SK-N-SH treated with all-trans-retinoic acid at 6 μM for 48 hours (cell line): ENCODE results near the gene RNASE11.
"Not testable (repeated sequence)": the region's sequence is repeated elsewhere in the genome, so short reads cannot be mapped to it uniquely, and the experiment has no call there.

Experiments
- ATAC-seq: fragments of 200-7000 bp; cut with Tn5 transposase; 3 replicates; pipeline ENCODE4 v1.9.1; 2020; ENCODE audit warnings: mild to moderate bottlenecking, moderate library complexity
- BACH2 ChIP-seq: fragments of 250-450 bp; sonication (Bioruptor Pico); IDR thresholded peaks from 2 replicates; pipeline ENCODE4 v1.9.0; 2021; ENCODE audit warnings: mild to moderate bottlenecking, borderline replicate concordance
- CREB5 ChIP-seq: fragments of 250-450 bp; sonication (Bioruptor Pico); IDR thresholded peaks from 2 replicates; pipeline ENCODE4 v1.5.1; 2020; ENCODE audit warnings: low read depth, mild to moderate bottlenecking, moderate library complexity
- CSDC2 ChIP-seq: fragments of 250-450 bp; sonication (Bioruptor Pico); IDR thresholded peaks from 2 replicates; pipeline ENCODE4 v1.5.0; 2020; ENCODE audit warnings: mild to moderate bottlenecking, moderate library complexity
- ESRRG ChIP-seq: fragments of 250-450 bp; sonication (Bioruptor Pico); IDR thresholded peaks from 2 replicates; pipeline ENCODE4 v1.6.1; 2021; ENCODE audit warnings: mild to moderate bottlenecking
- ISL1 ChIP-seq: fragments of 250-450 bp; sonication (Bioruptor Pico); IDR thresholded peaks from 2 replicates; pipeline ENCODE4 v2.1.2; 2022; ENCODE audit warnings: mild to moderate bottlenecking, moderate library complexity
- OSR1 ChIP-seq: fragments of 250-450 bp; sonication (Bioruptor Pico); IDR thresholded peaks from 2 replicates; pipeline ENCODE4 v1.8.0; 2022; ENCODE audit warnings: moderate library complexity, mild to moderate bottlenecking, inconsistent platforms
- POU6F1 ChIP-seq: fragments of 250-450 bp; sonication (Bioruptor Pico); IDR thresholded peaks from 2 replicates; pipeline ENCODE4 v1.8.0; 2021; ENCODE audit warnings: low read depth, mild to moderate bottlenecking, moderate library complexity, borderline replicate concordance
- PPARA ChIP-seq: fragments of 250-450 bp; sonication (Bioruptor Pico); IDR thresholded peaks from 2 replicates; pipeline ENCODE4 v1.5.0; 2020; ENCODE audit warnings: mild to moderate bottlenecking, borderline replicate concordance
- RARB ChIP-seq: fragments of 250-450 bp; sonication (Bioruptor Pico); IDR thresholded peaks from 2 replicates; pipeline ENCODE4 v1.8.0; 2021; ENCODE audit warnings: mild to moderate bottlenecking, moderate library complexity
- TCF4 ChIP-seq: fragments of 250-450 bp; sonication (Bioruptor Pico); IDR thresholded peaks from 2 replicates; pipeline ENCODE4 v1.8.0; 2021; ENCODE audit warnings: mild to moderate bottlenecking, moderate library complexity, borderline replicate concordance
- TOX ChIP-seq: fragments of 250-450 bp; sonication (Bioruptor Pico); IDR thresholded peaks from 2 replicates; pipeline ENCODE4 v1.8.0; 2021; ENCODE audit warnings: mild to moderate bottlenecking, moderate library complexity, borderline replicate concordance
- ZFP3 ChIP-seq: fragments of 250-450 bp; sonication (Bioruptor Pico); IDR thresholded peaks from 2 replicates; pipeline ENCODE4 v1.5.0; 2020; ENCODE audit warnings: mild to moderate bottlenecking, moderate library complexity
- ZNF565 ChIP-seq: fragments of 450-650 bp; formaldehyde crosslinking; conservative IDR thresholded peaks from 2 replicates; pipeline ENCODE4 v1.5.0; 2020; ENCODE audit warnings: low read depth, mild to moderate bottlenecking, moderate library complexity
- ZNF70 ChIP-seq: fragments of 450-650 bp; formaldehyde crosslinking; IDR thresholded peaks from 2 replicates; pipeline ENCODE4 v1.5.0; 2020; ENCODE audit warnings: mild to moderate bottlenecking, moderate library complexity
- ZNF8 ChIP-seq: fragments of 450-650 bp; formaldehyde crosslinking; IDR thresholded peaks from 2 replicates; pipeline ENCODE4 v1.5.0; 2020; ENCODE audit warnings: mild to moderate bottlenecking, moderate library complexity
- TF ChIP-seq, protein P1 (sequence below): fragments of 250-450 bp; sonication (Bioruptor Pico); IDR thresholded peaks from 2 replicates; pipeline ENCODE4 v1.5.1; 2021; ENCODE audit warnings: mild to moderate bottlenecking, moderate library complexity
- TF ChIP-seq, protein P2 (sequence below): fragments of 250-450 bp; sonication (Bioruptor Pico); IDR thresholded peaks from 2 replicates; pipeline ENCODE4 v1.8.0; 2020; ENCODE audit warnings: mild to moderate bottlenecking, moderate library complexity, borderline replicate concordance

The RNASE11 gene

GRCh38 chr14:20578784-20579502, 8.9 kb downstream of the RNASE11 start:
- no peak for ATAC-seq
- TF ChIP-seq TCF4 (CRISPR knock-in tag) (no peak), PPARA (no peak), OSR1 (CRISPR knock-in tag) (no peak), CSDC2 (no peak), ZFP3 (CRISPR knock-in tag) (no peak), ISL1 (no peak), CREB5 (no peak), ZNF565 (CRISPR knock-in tag) (no peak), ZNF8 (CRISPR knock-in tag) (no peak), ZNF70 (no peak), POU6F1 (CRISPR knock-in tag) (no peak), ESRRG (CRISPR knock-in tag) (no peak), BACH2 (CRISPR knock-in tag) (no peak)
- TF ChIP-seq, protein P1, sequence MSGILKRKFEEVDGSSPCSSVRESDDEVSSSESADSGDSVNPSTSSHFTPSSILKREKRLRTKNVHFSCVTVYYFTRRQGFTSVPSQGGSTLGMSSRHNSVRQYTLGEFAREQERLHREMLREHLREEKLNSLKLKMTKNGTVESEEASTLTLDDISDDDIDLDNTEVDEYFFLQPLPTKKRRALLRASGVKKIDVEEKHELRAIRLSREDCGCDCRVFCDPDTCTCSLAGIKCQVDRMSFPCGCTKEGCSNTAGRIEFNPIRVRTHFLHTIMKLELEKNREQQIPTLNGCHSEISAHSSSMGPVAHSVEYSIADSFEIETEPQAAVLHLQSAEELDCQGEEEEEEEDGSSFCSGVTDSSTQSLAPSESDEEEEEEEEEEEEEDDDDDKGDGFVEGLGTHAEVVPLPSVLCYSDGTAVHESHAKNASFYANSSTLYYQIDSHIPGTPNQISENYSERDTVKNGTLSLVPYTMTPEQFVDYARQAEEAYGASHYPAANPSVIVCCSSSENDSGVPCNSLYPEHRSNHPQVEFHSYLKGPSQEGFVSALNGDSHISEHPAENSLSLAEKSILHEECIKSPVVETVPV, result no peak
- TF ChIP-seq, protein P2, sequence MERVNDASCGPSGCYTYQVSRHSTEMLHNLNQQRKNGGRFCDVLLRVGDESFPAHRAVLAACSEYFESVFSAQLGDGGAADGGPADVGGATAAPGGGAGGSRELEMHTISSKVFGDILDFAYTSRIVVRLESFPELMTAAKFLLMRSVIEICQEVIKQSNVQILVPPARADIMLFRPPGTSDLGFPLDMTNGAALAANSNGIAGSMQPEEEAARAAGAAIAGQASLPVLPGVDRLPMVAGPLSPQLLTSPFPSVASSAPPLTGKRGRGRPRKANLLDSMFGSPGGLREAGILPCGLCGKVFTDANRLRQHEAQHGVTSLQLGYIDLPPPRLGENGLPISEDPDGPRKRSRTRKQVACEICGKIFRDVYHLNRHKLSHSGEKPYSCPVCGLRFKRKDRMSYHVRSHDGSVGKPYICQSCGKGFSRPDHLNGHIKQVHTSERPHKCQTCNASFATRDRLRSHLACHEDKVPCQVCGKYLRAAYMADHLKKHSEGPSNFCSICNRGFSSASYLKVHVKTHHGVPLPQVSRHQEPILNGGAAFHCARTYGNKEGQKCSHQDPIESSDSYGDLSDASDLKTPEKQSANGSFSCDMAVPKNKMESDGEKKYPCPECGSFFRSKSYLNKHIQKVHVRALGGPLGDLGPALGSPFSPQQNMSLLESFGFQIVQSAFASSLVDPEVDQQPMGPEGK (CRISPR knock-in tag), result no peak

DNA sequence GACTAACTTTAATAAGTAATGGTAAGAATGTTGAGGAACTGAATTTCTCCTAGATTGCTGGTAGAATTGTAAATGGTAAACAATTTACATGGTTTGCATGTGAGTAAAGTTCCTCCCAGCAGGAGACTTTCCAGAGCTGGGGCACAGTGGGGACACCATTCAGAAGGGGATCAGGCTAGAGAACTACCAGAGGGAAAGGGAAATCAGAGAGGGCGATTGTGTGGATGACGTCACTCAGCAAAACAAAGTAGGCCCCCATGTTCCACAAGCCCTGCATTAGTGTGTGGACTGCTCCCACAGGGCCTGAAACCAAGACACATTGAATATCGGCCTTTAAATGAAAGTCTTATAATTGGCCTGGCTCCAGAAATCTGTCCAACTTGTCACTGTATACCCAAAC, 9.5 kb downstream of the RNASE11 start:
- TF ChIP-seq CREB5, result no peak
- no peak for TF ChIP-seq TOX (CRISPR knock-in tag)

GRCh38 chr14:20572382-20572990, 15.3 kb downstream of the RNASE11 start:
- ATAC-seq, result not testable (repeated sequence)

More for the DNA sequence above, 9.5 kb downstream of the RNASE11 start:
- no peak for ATAC-seq

DNA sequence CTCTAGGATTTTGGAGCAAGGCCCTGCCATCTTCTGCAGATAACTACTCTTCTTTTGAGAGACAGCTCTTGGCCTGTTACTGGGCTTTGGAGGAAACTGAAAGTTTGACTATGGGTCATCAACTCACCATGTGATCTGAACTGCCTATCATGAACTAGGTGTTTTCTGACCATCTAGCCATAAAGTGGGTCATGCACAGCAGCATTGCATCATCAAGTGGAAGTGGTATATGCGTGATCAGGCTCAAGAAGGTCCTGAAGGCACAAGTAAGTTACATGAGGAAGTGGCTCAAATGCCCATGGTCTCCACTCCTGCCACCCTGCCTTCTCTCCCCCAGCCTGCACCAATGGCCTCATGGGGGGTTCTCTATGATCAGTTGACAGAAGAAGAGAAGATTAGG, 17.1 kb downstream of the RNASE11 start:
- not testable (repeated sequence) for ATAC-seq

- not testable (repeated sequence) for ATAC-seq
Measured at GRCh38 chr14:20569865-20570264, 17.9 kb downstream of the RNASE11 start.

- ATAC-seq, result no peak
- TF ChIP-seq CREB5 (no peak), ZFP3 (CRISPR knock-in tag) (no peak), POU6F1 (CRISPR knock-in tag) (no peak), ISL1 (no peak), ZNF8 (CRISPR knock-in tag) (no peak), RARB (no peak)
- TF ChIP-seq, all 23 proteins: peak for 0
Measured at GRCh38 chr14:20569066-20569465, 18.7 kb downstream of the RNASE11 start.
